ENCODE measurements around the gene SYNE4.

DNA sequence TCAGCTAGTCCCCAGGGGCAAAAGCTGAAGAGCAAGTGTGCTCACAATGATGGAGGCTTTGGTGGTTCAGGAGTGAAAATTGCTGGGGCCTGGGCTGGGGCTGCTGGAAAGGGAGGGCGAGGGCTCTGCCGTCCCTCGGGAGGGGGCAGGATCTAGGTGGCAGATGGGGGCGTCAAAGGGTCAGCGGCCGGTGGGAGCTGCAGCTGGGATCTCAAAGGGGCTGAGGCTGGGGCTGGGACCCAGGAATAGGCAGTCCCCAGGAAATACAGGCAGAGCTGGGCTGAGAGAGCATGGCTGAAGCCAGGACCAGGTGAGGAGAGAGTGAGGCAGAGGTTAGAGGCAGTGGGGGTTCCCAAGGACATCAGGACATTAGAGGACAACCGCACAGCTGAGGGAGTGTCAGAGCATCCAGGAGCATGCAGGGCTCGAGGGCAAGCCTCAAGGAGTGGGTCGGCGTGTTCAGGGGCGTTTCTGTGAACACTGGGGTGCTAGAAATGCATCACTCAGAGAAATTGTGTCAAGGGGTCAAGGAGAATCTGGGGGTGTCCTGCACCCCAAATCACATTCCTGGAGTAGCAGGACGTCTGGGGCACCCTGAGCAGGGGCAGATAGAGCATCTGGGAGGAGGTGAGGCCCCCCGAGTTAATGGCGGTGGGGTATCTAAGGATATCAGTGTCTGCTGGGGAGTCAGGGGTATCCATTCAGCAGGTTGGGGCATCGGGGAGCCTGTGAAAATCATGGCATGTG, 1.2 kb upstream of the SYNE4 start:
- TF ChIP-seq, protein P1, sequence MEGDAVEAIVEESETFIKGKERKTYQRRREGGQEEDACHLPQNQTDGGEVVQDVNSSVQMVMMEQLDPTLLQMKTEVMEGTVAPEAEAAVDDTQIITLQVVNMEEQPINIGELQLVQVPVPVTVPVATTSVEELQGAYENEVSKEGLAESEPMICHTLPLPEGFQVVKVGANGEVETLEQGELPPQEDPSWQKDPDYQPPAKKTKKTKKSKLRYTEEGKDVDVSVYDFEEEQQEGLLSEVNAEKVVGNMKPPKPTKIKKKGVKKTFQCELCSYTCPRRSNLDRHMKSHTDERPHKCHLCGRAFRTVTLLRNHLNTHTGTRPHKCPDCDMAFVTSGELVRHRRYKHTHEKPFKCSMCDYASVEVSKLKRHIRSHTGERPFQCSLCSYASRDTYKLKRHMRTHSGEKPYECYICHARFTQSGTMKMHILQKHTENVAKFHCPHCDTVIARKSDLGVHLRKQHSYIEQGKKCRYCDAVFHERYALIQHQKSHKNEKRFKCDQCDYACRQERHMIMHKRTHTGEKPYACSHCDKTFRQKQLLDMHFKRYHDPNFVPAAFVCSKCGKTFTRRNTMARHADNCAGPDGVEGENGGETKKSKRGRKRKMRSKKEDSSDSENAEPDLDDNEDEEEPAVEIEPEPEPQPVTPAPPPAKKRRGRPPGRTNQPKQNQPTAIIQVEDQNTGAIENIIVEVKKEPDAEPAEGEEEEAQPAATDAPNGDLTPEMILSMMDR (IDR thresholded peaks at IDR 0.05): no peak
- no peak for TF ChIP-seq POLR2A (IDR thresholded peaks at IDR 0.05)

All from testis (tissue), 2 donors.